HepG2 (cell line): Measurements from ENCODE around the gene CDK18. TPM values are rescaled to one million over a fixed set of nuclear protein-coding genes. Genes with fewer than 3 reads are reported as not detected.

Experiments
- ARNT2 ChIP-seq: sonication (generic); formaldehyde crosslinking; IDR thresholded peaks from 2 replicates; pipeline ENCODE4 v1.8.0; 2022; ENCODE audit warnings: mild to moderate bottlenecking, low read depth, missing genetic modification reagents, moderate library complexity
- ATF3 ChIP-seq: sonication (generic); formaldehyde crosslinking; IDR thresholded peaks from 2 replicates; pipeline ENCODE4 v1.4.0; 2020; ENCODE audit warnings: missing genetic modification reagents
- CEBPG ChIP-seq: IDR thresholded peaks from 2 replicates; pipeline ENCODE4 v1.6.1; 2016
- CENPBD1 ChIP-seq: sonication (generic); formaldehyde crosslinking; IDR thresholded peaks from 2 replicates; pipeline ENCODE4 v1.8.0; 2022; ENCODE audit warnings: missing genetic modification reagents, low read depth, mild to moderate bottlenecking, borderline replicate concordance
- ELF3 ChIP-seq: IDR thresholded peaks from 2 replicates; pipeline ENCODE4 v1.6.1; 2016; ENCODE audit warnings: missing genetic modification reagents, missing compliant biosample characterization
- GABPB1 ChIP-seq: IDR thresholded peaks from 2 replicates; pipeline ENCODE4 v1.6.1; 2016; ENCODE audit warnings: mild to moderate bottlenecking, missing genetic modification reagents, moderate library complexity, missing compliant biosample characterization
- PATZ1 ChIP-seq: sonication (generic); formaldehyde crosslinking; IDR thresholded peaks from 2 replicates; pipeline ENCODE4 v1.4.0; 2020; ENCODE audit warnings: missing genetic modification reagents
- PBX3 ChIP-seq: sonication (generic); formaldehyde crosslinking; IDR thresholded peaks from 2 replicates; pipeline ENCODE4 v1.8.1; 2023; ENCODE audit warnings: missing genetic modification reagents, inconsistent platforms, borderline replicate concordance
- USF2 ChIP-seq, 2 experiments: sonication (generic) in 1 of 2; formaldehyde crosslinking in 1 of 2; IDR thresholded peaks; 2 replicates each; pipeline versions ENCODE4 v1.5.1 to v1.6.1; 2011 to 2020; ENCODE audit warnings: borderline replicate concordance in 1 of 2, low read depth in 1 of 2, low read length in 1 of 2, mild to moderate bottlenecking in 1 of 2, missing genetic modification reagents in 1 of 2, moderate library complexity in 1 of 2
- ZBTB33 ChIP-seq: sonication (generic); formaldehyde crosslinking; IDR thresholded peaks from 2 replicates; pipeline ENCODE4 v1.4.0; 2020; ENCODE audit warnings: missing genetic modification reagents
- ZC3H13 ChIP-seq: sonication (generic); formaldehyde crosslinking; IDR thresholded peaks from 2 replicates; pipeline ENCODE4 v1.8.1; 2023; ENCODE audit warnings: mild to moderate bottlenecking, missing genetic modification reagents, moderate library complexity
- ZFP62 ChIP-seq: sonication (generic); formaldehyde crosslinking; IDR thresholded peaks from 2 replicates; pipeline ENCODE4 v1.4.0; 2020; ENCODE audit warnings: missing genetic modification reagents
- ZNF143 ChIP-seq: sonication (generic); formaldehyde crosslinking; IDR thresholded peaks from 2 replicates; pipeline ENCODE4 v1.4.0; 2020; ENCODE audit warnings: missing genetic modification reagents
- ZNF224 ChIP-seq: sonication (generic); formaldehyde crosslinking; IDR thresholded peaks from 2 replicates; pipeline ENCODE4 v1.5.0; 2020; ENCODE audit warnings: mild to moderate bottlenecking, missing genetic modification reagents
- ZNF414 ChIP-seq: sonication (generic); formaldehyde crosslinking; IDR thresholded peaks from 2 replicates; pipeline ENCODE4 v1.5.0; 2020; ENCODE audit warnings: missing genetic modification reagents
- ZNF607 ChIP-seq: sonication (generic); formaldehyde crosslinking; IDR thresholded peaks from 2 replicates; pipeline ENCODE4 v1.5.1; 2020; ENCODE audit warnings: missing genetic modification reagents, mild to moderate bottlenecking, borderline replicate concordance
- ZNF784 ChIP-seq: sonication (generic); formaldehyde crosslinking; IDR thresholded peaks from 2 replicates; pipeline ENCODE4 v1.5.1; 2020; ENCODE audit warnings: missing genetic modification reagents, mild to moderate bottlenecking, borderline replicate concordance
- polyA plus RNA-seq, 8 experiments: library from polyadenylated mRNA; depleted of rRNA in 3 of 8; stranded (reverse) in 7 of 8; unstranded in 1 of 8; fragments of >200 nt; fragmentation: Illumina TruSeq in 4 of 8; extraction: Trizol in 4 of 8; gene quantifications; 2 replicates each; pipeline versions ENCODE4 v1.2.1 to v1.2.3, GENCODE V29; 2011 to 2016; ENCODE audit warnings: low read depth in 4 of 8, missing spikeins in 1 of 8, mixed read lengths in 1 of 8; ENCODE audit not compliant: insufficient read depth in 1 of 8
- total RNA-seq, 5 experiments: library from RNA; depleted of rRNA; stranded (reverse); fragments of >200 nt; fragmentation: Illumina TruSeq; extraction: Trizol; gene quantifications; 2 replicates each; pipeline ENCODE4 v1.2.3, GENCODE V29; 2016; ENCODE audit warnings: low read depth in 1 of 5

Gene CDK18
- total and polyA plus RNA-seq, 2 of the 13 experiments (the other 11 are each of a cell fraction or from before 2014, with no cell fraction given), result 6.4 to 38.8 TPM

GRCh38 chr1:205484985-205485967 is 19.2 kb upstream of the CDK18 start (continued):
- TF ChIP-seq USF2 (IDR thresholded peaks at IDR 0.05; ENCODE audit: low read depth, low read length), result no peak
- TF ChIP-seq USF2 (CRISPR knock-in tag; IDR thresholded peaks at IDR 0.05; ENCODE audit: borderline replicate concordance), result no peak
- peak; percentile 40; the same call in 1 of the 2 replicates for TF ChIP-seq ZBTB33 (CRISPR knock-in tag)
- TF ChIP-seq ZNF224 (CRISPR knock-in tag), result no peak
- no peak for TF ChIP-seq CENPBD1
- no peak for TF ChIP-seq ZFP62
- TF ChIP-seq ELF3 (CRISPR knock-in tag), result peak; percentile 84
- TF ChIP-seq ATF3 (CRISPR knock-in tag), result no peak
- TF ChIP-seq GABPB1 (CRISPR knock-in tag), result peak; percentile 60; the same call in 1 of the 2 replicates
- no peak for TF ChIP-seq ZNF784 (CRISPR knock-in tag)
- TF ChIP-seq ZNF414 (CRISPR knock-in tag), result peak; percentile 70
- no peak for TF ChIP-seq PBX3 (CRISPR knock-in tag)
- peak; percentile 99 for TF ChIP-seq PATZ1
- no peak for TF ChIP-seq ZNF607 (CRISPR knock-in tag)
- 0 out of 2 replicates have a peak, but pooled peaks have one; percentile 59 for TF ChIP-seq ARNT2 (CRISPR knock-in tag)
- no peak for TF ChIP-seq CEBPG (CRISPR knock-in tag)
- TF ChIP-seq ZC3H13 (CRISPR knock-in tag), result no peak
- no peak for TF ChIP-seq ZNF143 (CRISPR knock-in tag)
